IMR-90 (cell line): ENCODE results near the gene GALNT13. TPM values are rescaled to one million over a fixed set of nuclear protein-coding genes. Genes with fewer than 3 reads are reported as not detected.

Experiments
- ATAC-seq: fragments of 200-7000 bp; cut with Tn5 transposase; 2 replicates; pipeline ENCODE4 v1.9.1; 2020; ENCODE audit warnings: low read depth, mild to moderate bottlenecking, moderate library complexity
- BruUV-seq: library from RNA; stranded (reverse); fragments of 400-500 nt; replicated peaks from 2 replicates; lab custom pipeline; 2021; lab: Mats Ljungman, UMichigan
- CTCF ChIA-PET: fragments of 300-600 bp; formaldehyde crosslinking; extraction: SDS; loops from one replicate; lab custom pipeline; 2021; ENCODE audit warnings: antibody characterized with exemption; lab: Yijun Ruan, JAX
- POLR2A ChIA-PET: fragments of 300-600 bp; sonication (Branson Sonifier 250); formaldehyde crosslinking; loops from one replicate; lab custom pipeline; 2022; ENCODE audit warnings: antibody characterized with exemption; ENCODE audit not compliant: unreplicated experiment; lab: Charles Lee
- DNase-seq: peaks from one replicate; pipeline ENCODE4 v3.0.0; 2013
- H2AFZ ChIP-seq: replicated peaks from 2 replicates; pipeline ENCODE3; 2013; ENCODE audit warnings: low read length, mild to moderate bottlenecking; ENCODE audit not compliant: poor library complexity
- H2AK5ac ChIP-seq: 2 replicates; pipeline ENCODE4 v1.6.1; 2013; ENCODE audit warnings: low read depth, low read length, inconsistent platforms
- H2AK9ac ChIP-seq: replicated peaks from 2 replicates; pipeline ENCODE3; 2013; ENCODE audit warnings: mild to moderate bottlenecking, low read depth, low read length, moderate library complexity; ENCODE audit not compliant: poor library complexity
- H2BK120ac ChIP-seq: 2 replicates; pipeline ENCODE4 v1.6.1; 2013; ENCODE audit warnings: low read depth, low read length, inconsistent platforms
- H2BK15ac ChIP-seq: 3 replicates; pipeline ENCODE4 v1.6.1; 2013; ENCODE audit warnings: low read depth, low read length, inconsistent platforms
- H2BK20ac ChIP-seq: 2 replicates; pipeline ENCODE4 v1.6.1; 2013; ENCODE audit warnings: low read depth, mild to moderate bottlenecking, inconsistent platforms, low read length, moderate library complexity
- H2BK5ac ChIP-seq: 2 replicates; pipeline ENCODE4 v1.6.1; 2013; ENCODE audit warnings: mild to moderate bottlenecking, low read depth, low read length, inconsistent platforms; ENCODE audit not compliant: poor library complexity, severe bottlenecking
- H3K14ac ChIP-seq: replicated peaks from 2 replicates; pipeline ENCODE4 v1.6.1; 2013; ENCODE audit warnings: low read depth, low read length, inconsistent platforms
- H3K18ac ChIP-seq: 2 replicates; pipeline ENCODE4 v1.6.1; 2013; ENCODE audit warnings: low read depth, low read length, control low read depth
- H3K23ac ChIP-seq: 2 replicates; pipeline ENCODE4 v1.6.1; 2013; ENCODE audit warnings: low read depth, low read length, inconsistent platforms
- H3K27ac ChIP-seq: 2 replicates; pipeline ENCODE4 v1.5.1; 2013; ENCODE audit warnings: mild to moderate bottlenecking, control low read depth, low read length; ENCODE audit not compliant: insufficient read depth
- H3K27me3 ChIP-seq: 2 replicates; pipeline ENCODE4 v1.6.1; 2013; ENCODE audit warnings: low read length; ENCODE audit not compliant: control insufficient read depth, insufficient read depth
- H3K36me3 ChIP-seq: 2 replicates; pipeline ENCODE4 v1.6.1; 2013; ENCODE audit warnings: low read length, mixed read lengths; ENCODE audit not compliant: control insufficient read depth, insufficient read depth
- H3K4ac ChIP-seq: 2 replicates; pipeline ENCODE4 v1.6.1; 2013; ENCODE audit warnings: low read depth, low read length, inconsistent platforms
- H3K4me1 ChIP-seq: 2 replicates; pipeline ENCODE4 v1.6.1; 2013; ENCODE audit warnings: low read length, mixed read lengths; ENCODE audit not compliant: control insufficient read depth, insufficient read depth
- H3K4me2 ChIP-seq: 2 replicates; pipeline ENCODE4 v1.6.1; 2013; ENCODE audit warnings: low read depth, mild to moderate bottlenecking, control low read depth, low read length, moderate library complexity
- H3K4me3 ChIP-seq: 2 replicates; pipeline ENCODE4 v1.5.1; 2013; ENCODE audit warnings: low read depth, mild to moderate bottlenecking, control low read depth, low read length, moderate library complexity; ENCODE audit not compliant: insufficient read depth
- H3K56ac ChIP-seq: 2 replicates; pipeline ENCODE4 v1.6.1; 2013; ENCODE audit warnings: low read length, inconsistent platforms; ENCODE audit not compliant: insufficient read depth; ENCODE audit errors: extremely low read depth
- H3K79me1 ChIP-seq, 2 experiments: 2 replicates each; pipeline ENCODE4 v1.6.1; 2013; ENCODE audit warnings: low read length in 2 of 2, inconsistent platforms in 1 of 2, low read depth in 1 of 2
- H3K9ac ChIP-seq: 2 replicates; pipeline ENCODE4 v1.6.1; 2013; ENCODE audit warnings: low read depth, low read length, control low read depth
- H3K9me1 ChIP-seq: 2 replicates; pipeline ENCODE4 v1.6.1; 2013; ENCODE audit warnings: low read length, inconsistent platforms; ENCODE audit not compliant: insufficient read depth
- H3K9me3 ChIP-seq: 2 replicates; pipeline ENCODE4 v1.6.1; 2013; ENCODE audit warnings: low read length; ENCODE audit not compliant: control insufficient read depth, insufficient read depth
- H4K20me1 ChIP-seq: 2 replicates; pipeline ENCODE4 v1.6.1; 2013; ENCODE audit warnings: low read length, inconsistent platforms; ENCODE audit not compliant: insufficient read depth
- H4K5ac ChIP-seq: 2 replicates; pipeline ENCODE4 v1.6.1; 2013; ENCODE audit warnings: mild to moderate bottlenecking, low read depth, low read length, control low read depth
- H4K8ac ChIP-seq, 2 experiments: 2 replicates each; pipeline ENCODE4 v1.6.1; 2013; ENCODE audit warnings: low read depth in 2 of 2, low read length in 2 of 2, control low read depth in 1 of 2, inconsistent platforms in 1 of 2
- H4K91ac ChIP-seq: 2 replicates; pipeline ENCODE4 v1.6.1; 2013; ENCODE audit warnings: low read depth, low read length, inconsistent platforms; ENCODE audit not compliant: insufficient read depth
- BHLHE40 ChIP-seq: fragments of 150-350 bp; IDR thresholded peaks from 2 replicates; pipeline ENCODE4 v1.6.1; 2016; ENCODE audit warnings: mild to moderate bottlenecking, low read depth, low read length
- CEBPB ChIP-seq: IDR thresholded peaks from 2 replicates; pipeline ENCODE4 v1.6.1; 2012; ENCODE audit warnings: low read depth, low read length, improper control_type of control experiment
- CHD1 ChIP-seq: IDR thresholded peaks from 2 replicates; pipeline ENCODE4 v1.6.1; 2012; ENCODE audit warnings: low read depth, low read length, improper control_type of control experiment
- ELK1 ChIP-seq: fragments of 150-350 bp; IDR thresholded peaks from 2 replicates; pipeline ENCODE4 v1.6.1; 2016; ENCODE audit warnings: low read depth, mild to moderate bottlenecking, low read length, moderate library complexity, borderline replicate concordance
- FOS ChIP-seq: fragments of 150-350 bp; IDR thresholded peaks from 2 replicates; pipeline ENCODE4 v1.6.1; 2016; ENCODE audit warnings: low read depth, low read length
- MXI1 ChIP-seq: IDR thresholded peaks from 2 replicates; pipeline ENCODE4 v1.6.1; 2012; ENCODE audit warnings: low read depth, mild to moderate bottlenecking, low read length, moderate library complexity, borderline replicate concordance
- POLR2A ChIP-seq: IDR thresholded peaks from 2 replicates; pipeline ENCODE4 v1.6.1; 2012; ENCODE audit warnings: mild to moderate bottlenecking, low read depth, low read length
- RAD21 ChIP-seq: IDR thresholded peaks from 2 replicates; pipeline ENCODE4 v1.6.1; 2012; ENCODE audit warnings: low read length, improper control_type of control experiment
- RCOR1 ChIP-seq: IDR thresholded peaks from 2 replicates; pipeline ENCODE4 v1.6.1; 2012; ENCODE audit warnings: mild to moderate bottlenecking, low read length, improper control_type of control experiment; ENCODE audit not compliant: insufficient replicate concordance
- SMC3 ChIP-seq: fragments of 150-350 bp; IDR thresholded peaks from 2 replicates; pipeline ENCODE4 v1.6.1; 2016; ENCODE audit warnings: low read depth, mild to moderate bottlenecking, antibody characterized with exemption, low read length, moderate library complexity
- USF2 ChIP-seq: fragments of 150-350 bp; IDR thresholded peaks from 2 replicates; pipeline ENCODE4 v1.6.1; 2017; ENCODE audit warnings: mild to moderate bottlenecking, antibody characterized with exemption, low read length, low read depth
- WGBS, 2 experiments: methylation state at CpG; one replicate each; pipeline versions ENCODE4 v1.1.5 to v1.1.7; 2013; ENCODE audit warnings: missing lambda C conversion rate in 2 of 2; ENCODE audit not compliant: insufficient read length in 1 of 2; ENCODE audit errors: extremely low coverage in 2 of 2; 5-methylcytosine and 5-hydroxymethylcytosine counted together
- dilution Hi-C: fragments of 300-500 bp; cut with HindIII; formaldehyde crosslinking; loops from one replicate; pipeline ENCODE4 v1.14.3; 2018; ENCODE audit warnings: low sequenced_read_pairs; ENCODE audit not compliant: unreplicated experiment
- in situ Hi-C: fragments of 300-500 bp; cut with MboI; formaldehyde crosslinking; loops from 3 replicates; pipeline ENCODE4 v1.14.3; 2019; ENCODE audit warnings: low sequenced_read_pairs, inconsistent platforms, mixed read lengths
- intact Hi-C: fragments of 100-400 bp; cut with micrococcal nuclease; formaldehyde crosslinking; loops from 2 replicates; pipeline ENCODE4 v1.10.0; 2022
- polyA plus RNA-seq, 3 experiments: library from polyadenylated mRNA; depleted of rRNA; stranded (reverse); fragments of >200 nt; gene quantifications; 2 replicates each; pipeline ENCODE4 v1.2.3, GENCODE V29; 2012; ENCODE audit warnings: low replicate concordance in 1 of 3
- total RNA-seq: library from RNA; depleted of rRNA; stranded (reverse); fragments of >200 nt; gene quantifications from 2 replicates; pipeline ENCODE4 v1.2.3, GENCODE V29; 2012

Gene GALNT13
- total and polyA plus RNA-seq, 2 of the 4 experiments (the other 2 are of a cell fraction) = 0.03 TPM; not detected in 1

GRCh38 chr2:154484338-154485099 lies 612.8 kb downstream of the GALNT13 start:
- ChIA-PET CTCF (no interaction called here), POLR2A (no interaction called here)
- Histone ChIP-seq H2AFZ (no peak overlapping the region), H3K27me3 (no peaks in the 10 kb centered on the region), H2BK20ac (no peak overlapping the region), H3K4me3 (no peak overlapping the region), H2AK9ac (no peak overlapping the region), H4K5ac (no peak overlapping the region), H3K23ac (no peak overlapping the region), H3K27ac (no peak overlapping the region), H3K9me3 (peaks cover 7% of the 10 kb centered on the region), H3K4me1 (no peaks in the 10 kb centered on the region), H3K4me2 (no peak overlapping the region), H2BK5ac (no peak overlapping the region), H4K8ac (no peak overlapping the region), H3K4ac (no peak overlapping the region), H3K9ac (no peak overlapping the region), H3K18ac (no peak overlapping the region), H2AK5ac (no peak overlapping the region), H4K20me1 (no peaks in the 10 kb centered on the region), H3K14ac (no peak overlapping the region), H2BK120ac (no peak overlapping the region), H3K36me3 (no peaks in the 10 kb centered on the region), H3K9me1 (no peaks in the 10 kb centered on the region), H4K91ac (no peak overlapping the region), H3K56ac (no peak overlapping the region), H3K79me1 (no peaks in the 10 kb centered on the region), H2BK15ac (no peak overlapping the region)
- DNase-seq (no peak), ATAC-seq (no peak)
- no peak for TF ChIP-seq MXI1
- no peak for TF ChIP-seq CHD1
- no peak for TF ChIP-seq SMC3
- TF ChIP-seq ELK1 = no peak
- TF ChIP-seq USF2 = no peak
- no peak for TF ChIP-seq FOS
- TF ChIP-seq RCOR1 = no peak
- no peak for TF ChIP-seq POLR2A
- TF ChIP-seq RAD21 = no peak
- no peak for TF ChIP-seq BHLHE40
- TF ChIP-seq CEBPB = no peak
- BruUV-seq = no TSS peak
- dilution Hi-C loops = no loop called here
- WGBS, 2 experiments = no CpG with 5 or more reads among the region's 4 CpGs
- intact Hi-C loops = no loop called here
- in situ Hi-C loops = no loop called here
